HepG2 (cell line): Measurements from ENCODE around the gene VDAC2. TPM values are rescaled to one million over a fixed set of nuclear protein-coding genes. Genes with fewer than 3 reads are reported as not detected.

Experiments used
- CREB3 ChIP-seq: sonication (generic); formaldehyde crosslinking; IDR thresholded peaks from 2 replicates; pipeline ENCODE4 v1.5.0; 2020; ENCODE audit warnings: missing genetic modification reagents
- DNMT1 ChIP-seq: sonication (generic); formaldehyde crosslinking; IDR thresholded peaks from 2 replicates; pipeline ENCODE4 v1.5.1; 2020; ENCODE audit warnings: mild to moderate bottlenecking, missing genetic modification reagents
- EHMT2 ChIP-seq: fragments of 200-600 bp; sonication (generic); IDR thresholded peaks from 2 replicates; pipeline ENCODE4 v1.7.0; 2017; ENCODE audit warnings: antibody characterized with exemption, low read depth, low read length, borderline replicate concordance
- ELF1 ChIP-seq: sonication (generic); formaldehyde crosslinking; IDR thresholded peaks from 2 replicates; pipeline ENCODE4 v1.4.0; 2020; ENCODE audit warnings: missing genetic modification reagents
- GRHL1 ChIP-seq: sonication (generic); formaldehyde crosslinking; conservative IDR thresholded peaks from 2 replicates; pipeline ENCODE4 v1.8.0; 2022; ENCODE audit warnings: missing genetic modification reagents
- HINFP ChIP-seq: sonication (generic); formaldehyde crosslinking; IDR thresholded peaks from 2 replicates; pipeline ENCODE4 v1.4.0; 2020; ENCODE audit warnings: low read depth, mild to moderate bottlenecking, missing genetic modification reagents
- JARID2 ChIP-seq: sonication (generic); formaldehyde crosslinking; IDR thresholded peaks from 2 replicates; pipeline ENCODE4 v1.8.1; 2023; ENCODE audit warnings: missing genetic modification reagents, inconsistent platforms; ENCODE audit not compliant: insufficient replicate concordance
- MED1 ChIP-seq: sonication (generic); formaldehyde crosslinking; IDR thresholded peaks from 2 replicates; pipeline ENCODE4 v1.4.0; 2020; ENCODE audit warnings: missing genetic modification reagents
- NFE2L2 ChIP-seq: fragments of 150-350 bp; IDR thresholded peaks from 2 replicates; pipeline ENCODE4 v1.6.1; 2014; ENCODE audit warnings: low read length
- NFYB ChIP-seq: sonication (generic); formaldehyde crosslinking; IDR thresholded peaks from 2 replicates; pipeline ENCODE4 v1.4.0; 2020; ENCODE audit warnings: missing genetic modification reagents
- PAXIP1 ChIP-seq: sonication (generic); formaldehyde crosslinking; conservative IDR thresholded peaks from 2 replicates; pipeline ENCODE4 v1.4.0; 2020; ENCODE audit warnings: mild to moderate bottlenecking, missing genetic modification reagents, moderate library complexity
- TAF1 ChIP-seq: sonication (generic); formaldehyde crosslinking; IDR thresholded peaks from 2 replicates; pipeline ENCODE4 v1.4.0; 2020; ENCODE audit warnings: missing genetic modification reagents
- ZBTB43 ChIP-seq: sonication (generic); formaldehyde crosslinking; conservative IDR thresholded peaks from 2 replicates; pipeline ENCODE4 v1.4.0; 2020; ENCODE audit warnings: missing genetic modification reagents
- ZNF235 ChIP-seq: sonication (generic); formaldehyde crosslinking; IDR thresholded peaks from 2 replicates; pipeline ENCODE4 v1.8.1; 2023; ENCODE audit warnings: mild to moderate bottlenecking, missing genetic modification reagents, borderline replicate concordance
- ZNF264 ChIP-seq: sonication (generic); formaldehyde crosslinking; IDR thresholded peaks from 2 replicates; pipeline ENCODE4 v1.4.0; 2020; ENCODE audit warnings: missing genetic modification reagents
- ZNF569 ChIP-seq: sonication (generic); formaldehyde crosslinking; IDR thresholded peaks from 2 replicates; pipeline ENCODE4 v1.5.0; 2020; ENCODE audit warnings: mild to moderate bottlenecking, missing genetic modification reagents, moderate library complexity, borderline replicate concordance
- ZNF788 ChIP-seq: sonication (generic); formaldehyde crosslinking; IDR thresholded peaks from 2 replicates; pipeline ENCODE4 v1.5.0; 2020; ENCODE audit warnings: mild to moderate bottlenecking, missing genetic modification reagents, borderline replicate concordance
- ZNF83 ChIP-seq: sonication (generic); formaldehyde crosslinking; IDR thresholded peaks from 2 replicates; pipeline ENCODE4 v1.4.0; 2020; ENCODE audit warnings: missing genetic modification reagents, mild to moderate bottlenecking, borderline replicate concordance
- polyA plus RNA-seq, 8 experiments: library from polyadenylated mRNA; depleted of rRNA in 3 of 8; stranded (reverse) in 7 of 8; unstranded in 1 of 8; fragments of >200 nt; fragmentation: Illumina TruSeq in 4 of 8; extraction: Trizol in 4 of 8; gene quantifications; 2 replicates each; pipeline versions ENCODE4 v1.2.1 to v1.2.3, GENCODE V29; 2011 to 2016; ENCODE audit warnings: low read depth in 4 of 8, missing spikeins in 1 of 8, mixed read lengths in 1 of 8; ENCODE audit not compliant: insufficient read depth in 1 of 8
- total RNA-seq, 5 experiments: library from RNA; depleted of rRNA; stranded (reverse); fragments of >200 nt; fragmentation: Illumina TruSeq; extraction: Trizol; gene quantifications; 2 replicates each; pipeline ENCODE4 v1.2.3, GENCODE V29; 2016; ENCODE audit warnings: low read depth in 1 of 5

Gene VDAC2
- total and polyA plus RNA-seq, 2 of the 13 experiments (the other 11 are each of a cell fraction or from before 2014, with no cell fraction given) = 67.9 to 222 TPM

GRCh38 chr10:75261813-75262705 is 51.5 kb downstream of the VDAC2 start (continued):
- no peak for TF ChIP-seq ZNF788
- no peak for TF ChIP-seq ZNF235
- no peak for TF ChIP-seq ZNF569 (CRISPR knock-in tag)
- no peak for TF ChIP-seq HINFP (CRISPR knock-in tag)
- no peak for TF ChIP-seq ZNF83 (CRISPR knock-in tag)
- TF ChIP-seq MED1 (CRISPR knock-in tag) = no peak
- TF ChIP-seq NFE2L2 = no peak
- no peak for TF ChIP-seq EHMT2
- TF ChIP-seq ZBTB43 = no peak
- no peak for TF ChIP-seq NFYB (CRISPR knock-in tag)
- TF ChIP-seq GRHL1 (CRISPR knock-in tag) = no peak
- no peak for TF ChIP-seq ZNF264
- TF ChIP-seq PAXIP1 (CRISPR knock-in tag) = peak; percentile 71
- TF ChIP-seq JARID2 = no peak
- no peak for TF ChIP-seq TAF1 (CRISPR knock-in tag)
- TF ChIP-seq DNMT1 (CRISPR knock-in tag) = no peak
- TF ChIP-seq CREB3 = no peak
- no peak for TF ChIP-seq ELF1 (CRISPR knock-in tag)
